K562 (cell line): ENCODE measurements around the gene TRAF3.

Experiments
- POLR2AphosphoS2 ChIP-seq: IDR thresholded peaks from 2 replicates; pipeline ENCODE4 v1.6.1; 2012; ENCODE audit warnings: low read length, improper control_type of control experiment
- ZNF707 ChIP-seq: fragments of 250-450 bp; sonication (Bioruptor Pico); conservative IDR thresholded peaks from 2 replicates; pipeline ENCODE4 v1.8.0; 2022; ENCODE audit warnings: inconsistent platforms, mild to moderate bottlenecking, moderate library complexity
- TF ChIP-seq, protein P1 (sequence below): sonication (generic); formaldehyde crosslinking; IDR thresholded peaks from 2 replicates; pipeline ENCODE4 v1.8.1; 2023; ENCODE audit warnings: mild to moderate bottlenecking, missing genetic modification reagents
- TF ChIP-seq, protein P2 (sequence below): fragments of 200-800 bp; sonication (Bioruptor generic); IDR thresholded peaks from 2 replicates; pipeline ENCODE4 v1.6.1; 2016; ENCODE audit warnings: missing genetic modification characterization, missing compliant biosample characterization

DNA sequence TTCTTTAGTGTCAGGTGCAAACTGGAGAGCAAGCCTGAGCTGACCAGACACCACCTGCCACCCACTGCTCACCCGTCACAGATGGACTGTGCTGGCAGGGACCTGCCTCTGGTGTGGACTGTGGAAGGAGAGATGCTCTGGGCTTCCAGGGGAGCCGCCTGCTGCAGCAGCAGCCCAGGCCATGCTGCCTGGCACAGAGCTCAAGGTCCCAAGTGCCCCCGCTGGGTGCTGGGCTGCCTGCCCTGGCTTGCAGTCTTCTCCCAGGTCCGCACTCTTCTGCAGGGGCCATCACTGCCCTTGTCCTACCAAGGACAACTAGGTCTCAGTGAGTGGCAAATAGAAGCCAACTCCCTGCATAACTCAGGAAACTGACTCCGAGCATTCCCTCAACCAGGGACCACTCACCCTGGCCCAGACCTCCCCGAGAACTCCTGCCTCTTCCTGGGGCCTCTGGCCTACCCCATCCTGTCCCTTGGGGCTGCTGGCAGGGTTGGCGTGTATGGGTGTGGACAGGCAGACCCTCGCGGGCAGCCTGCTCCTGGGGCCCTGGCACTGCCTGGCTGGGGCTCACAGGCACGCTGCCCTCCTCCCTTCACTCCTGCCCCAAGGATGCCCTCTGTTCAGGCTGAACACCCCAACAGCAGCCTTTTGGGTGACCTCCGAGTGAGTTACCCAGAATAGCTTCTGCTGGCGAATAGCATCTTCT is 154.5 kb downstream of the TRAF3 start:
- TF ChIP-seq, protein P1, sequence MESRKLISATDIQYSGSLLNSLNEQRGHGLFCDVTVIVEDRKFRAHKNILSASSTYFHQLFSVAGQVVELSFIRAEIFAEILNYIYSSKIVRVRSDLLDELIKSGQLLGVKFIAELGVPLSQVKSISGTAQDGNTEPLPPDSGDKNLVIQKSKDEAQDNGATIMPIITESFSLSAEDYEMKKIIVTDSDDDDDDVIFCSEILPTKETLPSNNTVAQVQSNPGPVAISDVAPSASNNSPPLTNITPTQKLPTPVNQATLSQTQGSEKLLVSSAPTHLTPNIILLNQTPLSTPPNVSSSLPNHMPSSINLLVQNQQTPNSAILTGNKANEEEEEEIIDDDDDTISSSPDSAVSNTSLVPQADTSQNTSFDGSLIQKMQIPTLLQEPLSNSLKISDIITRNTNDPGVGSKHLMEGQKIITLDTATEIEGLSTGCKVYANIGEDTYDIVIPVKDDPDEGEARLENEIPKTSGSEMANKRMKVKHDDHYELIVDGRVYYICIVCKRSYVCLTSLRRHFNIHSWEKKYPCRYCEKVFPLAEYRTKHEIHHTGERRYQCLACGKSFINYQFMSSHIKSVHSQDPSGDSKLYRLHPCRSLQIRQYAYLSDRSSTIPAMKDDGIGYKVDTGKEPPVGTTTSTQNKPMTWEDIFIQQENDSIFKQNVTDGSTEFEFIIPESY (CRISPR knock-in tag): no peak
- no peak for TF ChIP-seq POLR2AphosphoS2
- TF ChIP-seq, protein P2, sequence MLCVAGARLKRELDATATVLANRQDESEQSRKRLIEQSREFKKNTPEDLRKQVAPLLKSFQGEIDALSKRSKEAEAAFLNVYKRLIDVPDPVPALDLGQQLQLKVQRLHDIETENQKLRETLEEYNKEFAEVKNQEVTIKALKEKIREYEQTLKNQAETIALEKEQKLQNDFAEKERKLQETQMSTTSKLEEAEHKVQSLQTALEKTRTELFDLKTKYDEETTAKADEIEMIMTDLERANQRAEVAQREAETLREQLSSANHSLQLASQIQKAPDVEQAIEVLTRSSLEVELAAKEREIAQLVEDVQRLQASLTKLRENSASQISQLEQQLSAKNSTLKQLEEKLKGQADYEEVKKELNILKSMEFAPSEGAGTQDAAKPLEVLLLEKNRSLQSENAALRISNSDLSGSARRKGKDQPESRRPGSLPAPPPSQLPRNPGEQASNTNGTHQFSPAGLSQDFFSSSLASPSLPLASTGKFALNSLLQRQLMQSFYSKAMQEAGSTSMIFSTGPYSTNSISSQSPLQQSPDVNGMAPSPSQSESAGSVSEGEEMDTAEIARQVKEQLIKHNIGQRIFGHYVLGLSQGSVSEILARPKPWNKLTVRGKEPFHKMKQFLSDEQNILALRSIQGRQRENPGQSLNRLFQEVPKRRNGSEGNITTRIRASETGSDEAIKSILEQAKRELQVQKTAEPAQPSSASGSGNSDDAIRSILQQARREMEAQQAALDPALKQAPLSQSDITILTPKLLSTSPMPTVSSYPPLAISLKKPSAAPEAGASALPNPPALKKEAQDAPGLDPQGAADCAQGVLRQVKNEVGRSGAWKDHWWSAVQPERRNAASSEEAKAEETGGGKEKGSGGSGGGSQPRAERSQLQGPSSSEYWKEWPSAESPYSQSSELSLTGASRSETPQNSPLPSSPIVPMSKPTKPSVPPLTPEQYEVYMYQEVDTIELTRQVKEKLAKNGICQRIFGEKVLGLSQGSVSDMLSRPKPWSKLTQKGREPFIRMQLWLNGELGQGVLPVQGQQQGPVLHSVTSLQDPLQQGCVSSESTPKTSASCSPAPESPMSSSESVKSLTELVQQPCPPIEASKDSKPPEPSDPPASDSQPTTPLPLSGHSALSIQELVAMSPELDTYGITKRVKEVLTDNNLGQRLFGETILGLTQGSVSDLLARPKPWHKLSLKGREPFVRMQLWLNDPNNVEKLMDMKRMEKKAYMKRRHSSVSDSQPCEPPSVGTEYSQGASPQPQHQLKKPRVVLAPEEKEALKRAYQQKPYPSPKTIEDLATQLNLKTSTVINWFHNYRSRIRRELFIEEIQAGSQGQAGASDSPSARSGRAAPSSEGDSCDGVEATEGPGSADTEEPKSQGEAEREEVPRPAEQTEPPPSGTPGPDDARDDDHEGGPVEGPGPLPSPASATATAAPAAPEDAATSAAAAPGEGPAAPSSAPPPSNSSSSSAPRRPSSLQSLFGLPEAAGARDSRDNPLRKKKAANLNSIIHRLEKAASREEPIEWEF: no peak
- TF ChIP-seq ZNF707 (CRISPR knock-in tag): no peak
